KMS-11 (cell line): ENCODE results near the gene PDE5A.

Experiments
- H2AFZ ChIP-seq: fragments of 200-600 bp; sonication (generic); 2 replicates; pipeline ENCODE4 v1.6.1; 2016; ENCODE audit warnings: antibody characterized with exemption, mixed run types, low read depth
- H3K27ac ChIP-seq: fragments of 200-600 bp; sonication (generic); 2 replicates; pipeline ENCODE4 v1.6.1; 2016; ENCODE audit warnings: mild to moderate bottlenecking, mixed run types
- H3K27me3 ChIP-seq: fragments of 200-600 bp; sonication (generic); 2 replicates; pipeline ENCODE4 v1.6.1; 2017; ENCODE audit warnings: mild to moderate bottlenecking, low read depth, mixed run types, moderate library complexity; ENCODE audit not compliant: insufficient read depth
- H3K36me3 ChIP-seq: fragments of 200-600 bp; sonication (generic); 2 replicates; pipeline ENCODE4 v1.6.1; 2017; ENCODE audit warnings: mild to moderate bottlenecking, mixed run types; ENCODE audit not compliant: insufficient read depth
- H3K4me1 ChIP-seq: fragments of 200-600 bp; sonication (generic); 2 replicates; pipeline ENCODE4 v1.6.1; 2016; ENCODE audit warnings: mild to moderate bottlenecking, low read depth, mixed run types; ENCODE audit not compliant: poor library complexity, severe bottlenecking
- H3K4me2 ChIP-seq: fragments of 200-600 bp; sonication (generic); 2 replicates; pipeline ENCODE4 v1.7.0; 2016; ENCODE audit warnings: mild to moderate bottlenecking, mixed run types
- H3K4me3 ChIP-seq: fragments of 200-600 bp; sonication (generic); IDR thresholded peaks from 2 replicates; pipeline ENCODE4 v1.6.1; 2017; ENCODE audit warnings: low read depth, low read length, mixed read lengths; ENCODE audit not compliant: insufficient read depth
- H3K79me2 ChIP-seq: fragments of 200-600 bp; sonication (generic); 2 replicates; pipeline ENCODE4 v1.6.1; 2016; ENCODE audit warnings: low read depth, mixed run types; ENCODE audit not compliant: insufficient read depth
- H3K9ac ChIP-seq: fragments of 200-600 bp; sonication (generic); 2 replicates; pipeline ENCODE4 v1.6.1; 2016; ENCODE audit warnings: mild to moderate bottlenecking, mixed run types
- H4K20me1 ChIP-seq: fragments of 200-600 bp; sonication (generic); 2 replicates; pipeline ENCODE4 v1.6.1; 2016; ENCODE audit warnings: mild to moderate bottlenecking, mixed run types; ENCODE audit not compliant: insufficient read depth
- CTCF ChIP-seq: fragments of 200-600 bp; sonication (generic); conservative IDR thresholded peaks from 2 replicates; pipeline ENCODE4 v1.6.1; 2017; ENCODE audit warnings: low read depth, mild to moderate bottlenecking, antibody characterized with exemption, low read length, moderate library complexity, mixed read lengths

PDE5A gene

GRCh38 chr4:119564106-119564505, 64.5 kb downstream of the PDE5A start:
- H3K4me3 ChIP-seq: no peak overlapping the region
- H2AFZ ChIP-seq: no peak overlapping the region
- no peak overlapping the region for H3K9ac ChIP-seq
- TF ChIP-seq CTCF: no peak
- H3K4me2 ChIP-seq: no peak overlapping the region
- no peaks in the 10 kb centered on the region for H3K79me2 ChIP-seq
- no peaks in the 10 kb centered on the region for H4K20me1 ChIP-seq
- H3K36me3 ChIP-seq: no peaks in the 10 kb centered on the region
- no peak overlapping the region for H3K27ac ChIP-seq
- no peaks in the 10 kb centered on the region for H3K27me3 ChIP-seq
- H3K4me1 ChIP-seq: no peaks in the 10 kb centered on the region

GRCh38 chr4:119559044-119559647, 69.5 kb downstream of the PDE5A start:
- Histone ChIP-seq H3K4me3 (no peak overlapping the region), H3K4me2 (no peak overlapping the region), H3K79me2 (no peaks in the 10 kb centered on the region), H3K4me1 (no peaks in the 10 kb centered on the region), H3K27me3 (no peaks in the 10 kb centered on the region), H3K9ac (no peak overlapping the region), H2AFZ (no peak overlapping the region), H3K36me3 (no peaks in the 10 kb centered on the region), H3K27ac (no peak overlapping the region), H4K20me1 (no peaks in the 10 kb centered on the region)
- peak; percentile 67 for TF ChIP-seq CTCF

GRCh38 chr4:119550857-119551532, 77.6 kb downstream of the PDE5A start:
- H3K4me3 ChIP-seq: no peak overlapping the region
- TF ChIP-seq CTCF: no peak
- no peak overlapping the region for H3K9ac ChIP-seq
- H3K36me3 ChIP-seq: no peaks in the 10 kb centered on the region
- H3K79me2 ChIP-seq: no peaks in the 10 kb centered on the region
- H3K27ac ChIP-seq: no peak overlapping the region
- no peaks in the 10 kb centered on the region for H3K4me1 ChIP-seq
- no peak overlapping the region for H3K4me2 ChIP-seq
- H2AFZ ChIP-seq: no peak overlapping the region
- no peaks in the 10 kb centered on the region for H4K20me1 ChIP-seq
- no peaks in the 10 kb centered on the region for H3K27me3 ChIP-seq

GRCh38 chr4:119549639-119550038, 79.0 kb downstream of the PDE5A start:
- Histone ChIP-seq H4K20me1 (no peaks in the 10 kb centered on the region), H3K4me2 (no peak overlapping the region), H3K9ac (no peak overlapping the region)

More at GRCh38 chr4:119549639-119550038, 79.0 kb downstream of the PDE5A start:
- Histone ChIP-seq H3K79me2 (no peaks in the 10 kb centered on the region), H3K27me3 (no peaks in the 10 kb centered on the region), H2AFZ (no peak overlapping the region), H3K27ac (no peak overlapping the region), H3K4me3 (no peak overlapping the region), H3K4me1 (no peaks in the 10 kb centered on the region), H3K36me3 (no peaks in the 10 kb centered on the region)
- TF ChIP-seq CTCF: no peak
